A549 (cell line): ENCODE results near the gene MVP. TPM values are rescaled to one million over a fixed set of nuclear protein-coding genes. Genes with fewer than 3 reads are reported as not detected.
"Not testable (repeated sequence)": the region's sequence is repeated elsewhere in the genome, so short reads cannot be mapped to it uniquely, and the experiment has no call there.

ENCODE experiments used
- ATAC-seq, 2 experiments: fragments of 200-7000 bp in 1 of 2; fragments of >200 bp in 1 of 2; cut with Nextera tagmentation in 1 of 2; cut with Tn5 transposase in 1 of 2; 3 replicates each; pipeline versions ENCODE4 v1.8.0 to v1.9.1; 2018 to 2020; ENCODE audit warnings: mild to moderate bottlenecking in 1 of 2, moderate library complexity in 1 of 2
- CTCF ChIA-PET: fragments of 300-600 bp; sonication (Branson Sonifier 250); formaldehyde crosslinking; extraction: SDS; loops from one replicate; lab custom pipeline; 2021; ENCODE audit warnings: antibody characterized with exemption, inconsistent platforms; lab: Yijun Ruan, JAX
- POLR2A ChIA-PET: fragments of 350-600 bp; formaldehyde crosslinking; extraction: SDS; loops from one replicate; lab custom pipeline; 2021; ENCODE audit warnings: antibody characterized with exemption, inconsistent platforms; lab: Yijun Ruan, JAX
- DNase-seq, 2 experiments: peaks; one replicate each; pipeline versions ENCODE4 v3.0.0 to v3.0.0-alpha.2; 2011 to 2016; ENCODE audit warnings: low read depth in 1 of 2, low spot score in 1 of 2
- FAIRE-seq: peaks from 2 replicates; lab custom pipeline; 2011; peaks lifted over from hg19 to GRCh38; lab: Jason Lieb, UNC
- H3K27ac ChIP-seq, 2 experiments: fragments of >200 bp; sonication (Bioruptor Twin); formaldehyde crosslinking; 3 replicates each; pipeline ENCODE4 v1.5.1; 2016 to 2017
- H3K4me1 ChIP-seq: fragments of >200 bp; sonication (Bioruptor Twin); formaldehyde crosslinking; 3 replicates; pipeline ENCODE4 v1.6.1; 2016
- H3K4me2 ChIP-seq: fragments of >200 bp; sonication (Bioruptor Twin); formaldehyde crosslinking; 3 replicates; pipeline ENCODE4 v1.6.1; 2016
- H3K4me3 ChIP-seq: fragments of >200 bp; sonication (Bioruptor Twin); formaldehyde crosslinking; 3 replicates; pipeline ENCODE4 v1.5.1; 2016
- H3K9me3 ChIP-seq: fragments of >200 bp; sonication (Bioruptor Twin); formaldehyde crosslinking; 3 replicates; pipeline ENCODE4 v1.6.1; 2016
- ATOH8 ChIP-seq: fragments of 250-450 bp; sonication (Bioruptor Pico); IDR thresholded peaks from 2 replicates; pipeline ENCODE4 v1.5.0; 2020; ENCODE audit warnings: low read depth, mild to moderate bottlenecking, moderate library complexity
- CBX2 ChIP-seq: fragments of 200-600 bp; sonication (generic); IDR thresholded peaks from 2 replicates; pipeline ENCODE4 v1.6.1; 2016; ENCODE audit warnings: low read depth, mild to moderate bottlenecking, borderline replicate concordance
- E2F6 ChIP-seq: IDR thresholded peaks from 2 replicates; pipeline ENCODE4 v1.6.1; 2012; ENCODE audit warnings: low read depth, borderline replicate concordance
- EP300 ChIP-seq, 2 experiments: fragments of >200 bp; sonication (Bioruptor Twin); formaldehyde crosslinking; IDR thresholded peaks; 2 replicates in 1 of 2; 3 replicates in 1 of 2; pipeline ENCODE4 v1.6.1; 2016 to 2017
- ESRRA ChIP-seq: fragments of 150-350 bp; IDR thresholded peaks from 2 replicates; pipeline ENCODE4 v1.6.1; 2014; ENCODE audit warnings: mild to moderate bottlenecking, low read length, borderline replicate concordance
- FOSL2 ChIP-seq, 2 experiments: fragments of 450-650 bp in 1 of 2; fragments of >200 bp in 1 of 2; sonication (Bioruptor Twin) in 1 of 2; formaldehyde crosslinking; IDR thresholded peaks; 2 replicates each; pipeline versions ENCODE4 v1.5.0 to v1.6.1; 2016 to 2020; ENCODE audit warnings: mild to moderate bottlenecking in 1 of 2, moderate library complexity in 1 of 2
- FOXS1 ChIP-seq: fragments of 250-450 bp; sonication (Bioruptor Pico); IDR thresholded peaks from 2 replicates; pipeline ENCODE4 v1.5.0; 2020; ENCODE audit warnings: mild to moderate bottlenecking, moderate library complexity
- HDAC2 ChIP-seq: fragments of 200-600 bp; sonication (generic); IDR thresholded peaks from 2 replicates; pipeline ENCODE4 v1.6.1; 2016
- HMGXB4 ChIP-seq: fragments of 250-450 bp; sonication (Bioruptor Pico); IDR thresholded peaks from 2 replicates; pipeline ENCODE4 v1.5.0; 2021; ENCODE audit warnings: mild to moderate bottlenecking, moderate library complexity, borderline replicate concordance
- JUN ChIP-seq, 2 experiments: fragments of >200 bp; sonication (Bioruptor Twin); formaldehyde crosslinking; IDR thresholded peaks; 2 replicates in 1 of 2; 3 replicates in 1 of 2; pipeline ENCODE4 v1.6.1; 2016 to 2017
- JUNB ChIP-seq: fragments of >200 bp; sonication (Bioruptor Twin); formaldehyde crosslinking; IDR thresholded peaks from 2 replicates; pipeline ENCODE4 v1.6.1; 2016
- KDM1A ChIP-seq: fragments of 200-600 bp; sonication (generic); IDR thresholded peaks from 2 replicates; pipeline ENCODE4 v1.6.1; 2016; ENCODE audit warnings: low read depth, mild to moderate bottlenecking
- MYC ChIP-seq: IDR thresholded peaks from 2 replicates; pipeline ENCODE4 v1.6.1; 2012; ENCODE audit warnings: mild to moderate bottlenecking, inconsistent platforms, low read length, improper control_type of control experiment, borderline replicate concordance
- PBX3 ChIP-seq: IDR thresholded peaks from 2 replicates; pipeline ENCODE4 v1.6.1; 2012
- RAD21 ChIP-seq, 2 experiments: fragments of >200 bp in 1 of 2; sonication (Bioruptor Twin) in 1 of 2; formaldehyde crosslinking in 1 of 2; IDR thresholded peaks in 1 of 2; conservative IDR thresholded peaks in 1 of 2; 2 replicates in 1 of 2; 3 replicates in 1 of 2; pipeline ENCODE4 v1.6.1; 2012 to 2018; ENCODE audit warnings: inconsistent platforms in 1 of 2
- RARB ChIP-seq: fragments of 250-450 bp; sonication (Bioruptor Pico); IDR thresholded peaks from 2 replicates; pipeline ENCODE4 v1.8.0; 2021; ENCODE audit warnings: mild to moderate bottlenecking, moderate library complexity
- SMC3 ChIP-seq: fragments of >200 bp; sonication (Bioruptor Twin); formaldehyde crosslinking; IDR thresholded peaks from 3 replicates; pipeline ENCODE4 v1.6.1; 2018; ENCODE audit warnings: inconsistent platforms
- ZNF302 ChIP-seq: fragments of 250-450 bp; sonication (Bioruptor Pico); IDR thresholded peaks from 2 replicates; pipeline ENCODE4 v1.9.0; 2021; ENCODE audit warnings: inconsistent platforms, mild to moderate bottlenecking, moderate library complexity
- ZSCAN20 ChIP-seq: fragments of 250-450 bp; sonication (Bioruptor Pico); IDR thresholded peaks from 2 replicates; pipeline ENCODE4 v1.8.0; 2022; ENCODE audit warnings: mild to moderate bottlenecking, moderate library complexity
- WGBS: methylation state at CpG from one replicate; pipeline ENCODE4 v1.1.6; 2017; ENCODE audit errors: missing lambda C conversion rate; 5-methylcytosine and 5-hydroxymethylcytosine counted together
- polyA plus RNA-seq, 4 experiments: library from polyadenylated mRNA; depleted of rRNA in 3 of 4; stranded (reverse); fragments of >200 nt; fragmentation: RNase III in 1 of 4; extraction: RNeasy Plus Mini Kit Qiagen cat#74134 plus additional on column Dnase treatment in 1 of 4; gene quantifications; 2 replicates in 3 of 4; 3 replicates in 1 of 4; pipeline ENCODE4 v1.2.3, GENCODE V29; 2011 to 2017

MVP gene
- polyA plus RNA-seq, 2 of the 4 experiments (the other 2 are of a cell fraction) = 73.3 to 106 TPM

DNA sequence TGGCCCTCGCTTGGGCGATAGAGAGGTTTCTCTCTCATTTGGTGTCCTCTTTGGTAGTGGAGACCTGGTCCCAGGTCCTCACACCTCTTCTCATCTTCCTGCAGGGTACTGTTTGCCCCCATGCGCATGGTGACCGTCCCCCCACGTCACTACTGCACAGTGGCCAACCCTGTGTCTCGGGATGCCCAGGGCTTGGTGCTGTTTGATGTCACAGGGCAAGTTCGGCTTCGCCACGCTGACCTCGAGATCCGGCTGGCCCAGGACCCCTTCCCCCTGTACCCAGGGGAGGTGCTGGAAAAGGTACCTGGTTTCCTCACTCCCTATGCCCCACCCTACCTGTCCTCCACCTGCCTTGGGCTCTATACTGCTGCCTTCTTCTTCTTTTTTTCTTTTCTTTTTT is 10.5 kb downstream of the MVP start:
- Histone ChIP-seq H3K4me1 (peaks cover 59% of the 10 kb centered on the region), H3K4me2 (no peak overlapping the region), H3K27ac (peak overlapping the region in 1 of 2 experiments; percentile 92; a peak in 1 of 6 replicates), H3K4me3 (no peak overlapping the region), H3K9me3 (no peaks in the 10 kb centered on the region)
- FAIRE-seq = no peak
- CTCF ChIA-PET = interaction anchor here (0.9 kb wide), 1 partner anchor 18 kb away, joined by 4 read pairs; no protein-coding TSS in a partner anchor
- POLR2A ChIA-PET = no interaction called here
- no peak for DNase-seq
- 95% methylated on average over 11 of the region's 11 CpGs for WGBS
- ATAC-seq = no peak
- TF ChIP-seq HDAC2 (no peak), FOSL2 (IDR thresholded peaks at IDR 0.05) (no peak), FOSL2 (CRISPR knock-in tag; IDR thresholded peaks at IDR 0.05) (no peak), EP300 (IDR thresholded peaks at IDR 0.05) (no peak), ZNF302 (CRISPR knock-in tag) (no peak), HMGXB4 (CRISPR knock-in tag) (no peak), CBX2 (no peak)

GRCh38 chr16:29831490-29831889 is 11.2 kb downstream of the MVP start:
- Histone ChIP-seq H3K4me1 (peaks cover 54% of the 10 kb centered on the region), H3K4me2 (no peak overlapping the region), H3K4me3 (no peak overlapping the region), H3K9me3 (no peaks in the 10 kb centered on the region), H3K27ac (no peak overlapping the region)
- ATAC-seq (no peak), DNase-seq (no peak), FAIRE-seq (no peak)
- 93% methylated on average over 1 of the region's 2 CpGs for WGBS
- TF ChIP-seq ZSCAN20 (no peak), SMC3 (no peak), E2F6 (no peak), FOXS1 (no peak), RARB (no peak), KDM1A (no peak), JUNB (no peak), ATOH8 (CRISPR knock-in tag) (no peak), RAD21 (conservative IDR thresholded peaks at IDR 0.05 in 1 of 2, IDR thresholded peaks at IDR 0.05 in 1 of 2) (no peak), PBX3 (no peak), MYC (no peak), HDAC2 (no peak), JUN (IDR thresholded peaks at IDR 0.05) (no peak), ESRRA (no peak), FOSL2 (IDR thresholded peaks at IDR 0.05) (no peak), FOSL2 (CRISPR knock-in tag; IDR thresholded peaks at IDR 0.05) (no peak)
- CTCF ChIA-PET = interaction anchor here (0.9 kb wide), 1 partner anchor 17 kb away, joined by 4 read pairs; no protein-coding TSS in a partner anchor
- POLR2A ChIA-PET = no interaction called here

DNA sequence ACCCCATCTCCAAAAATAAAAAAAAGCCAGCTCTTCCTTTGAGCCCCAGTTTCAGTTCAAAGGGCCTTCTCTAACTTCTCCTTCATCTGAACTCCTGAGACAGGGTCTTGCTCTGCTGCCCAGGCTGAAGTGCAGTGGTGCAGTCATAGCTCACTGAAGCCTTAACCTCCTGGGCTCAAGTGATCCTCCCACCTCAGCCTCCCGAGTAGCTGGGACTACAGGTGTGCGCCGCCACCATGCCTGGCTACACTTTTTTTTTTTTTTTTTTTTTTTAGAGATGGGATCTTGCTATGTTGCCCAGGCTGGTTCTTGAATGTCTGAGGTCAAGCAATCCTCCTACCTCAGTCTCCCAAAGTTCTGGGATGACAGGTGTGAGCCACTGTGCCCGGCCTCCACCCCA is 13.0 kb downstream of the MVP start:
- not testable (repeated sequence) for DNase-seq, H3K9me3 ChIP-seq, FAIRE-seq, H3K4me2 ChIP-seq, H3K27ac ChIP-seq, ATAC-seq, H3K4me3 ChIP-seq
- ChIA-PET POLR2A (interaction anchor here (0.6 kb wide), 1 partner anchor 128 kb away, joined by 3 read pairs; no protein-coding TSS in a partner anchor), CTCF (interaction anchor here (1.2 to 26.2 kb wide), 5 partner anchors 15 to 172 kb away, joined by 3 to 568 read pairs (median 8); partner anchors contain the start of genes CDIPT, KIF22, MAZ and MVP)
- H3K4me1 ChIP-seq = peaks cover 37% of the 10 kb centered on the region
- 98% methylated on average over 4 of the region's 4 CpGs for WGBS
